ENCODE measurements around the gene GAS2L1. TPM values are rescaled to one million over a fixed set of nuclear protein-coding genes. Genes with fewer than 3 reads are reported as not detected.

GAS2L1 gene
- polyA plus RNA-seq, 1 donor from 2014 or later, result 0.77 TPM

DNA sequence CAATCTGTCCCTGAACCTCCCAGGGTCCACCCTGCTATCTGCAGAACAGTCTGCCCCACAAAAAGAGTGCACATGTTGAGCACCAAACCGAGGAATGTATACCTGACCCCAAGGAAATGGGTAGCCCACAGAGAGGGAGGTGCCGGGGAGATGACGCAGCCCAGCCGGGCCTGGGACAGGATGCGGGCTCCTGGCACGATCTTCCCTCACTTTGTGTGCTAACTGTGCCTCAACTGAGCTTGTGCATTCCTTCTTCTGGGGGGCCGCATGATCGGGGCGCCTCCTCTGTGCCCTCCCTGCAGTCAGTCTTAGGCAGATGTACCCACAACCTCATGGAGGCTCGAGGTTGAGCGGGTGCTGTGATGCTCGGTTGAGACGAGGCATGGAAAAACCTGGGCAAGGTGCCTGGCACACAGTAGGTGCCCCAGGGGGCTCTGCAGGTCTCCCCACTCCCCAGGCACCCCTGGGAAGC is 2.4 kb downstream of the GAS2L1 start:
- no peak overlapping the region for H3K4me3 ChIP-seq (ENCODE audit: low read length)
- no peak overlapping the region for H3K27ac ChIP-seq (ENCODE audit: low read length)
- H3K9me3 ChIP-seq (ENCODE audit: low read length), result no peaks in the 10 kb centered on the region
- no peaks in the 10 kb centered on the region for H3F3A ChIP-seq (ENCODE audit: insufficient read depth, low read length, poor library complexity, severe bottlenecking)
- H3K79me2 ChIP-seq (replicated peaks; ENCODE audit: insufficient read depth, low read length), result no peaks in the 10 kb centered on the region
- no peaks in the 10 kb centered on the region for H4K20me1 ChIP-seq (ENCODE audit: insufficient read depth)
- H3K4me2 ChIP-seq (ENCODE audit: low read length), result no peak overlapping the region
- no peaks in the 10 kb centered on the region for H3K9me2 ChIP-seq (ENCODE audit: insufficient read depth, low read length)
- no peak for TF ChIP-seq RAD21 (conservative IDR thresholded peaks at IDR 0.05)
- TF ChIP-seq, protein P1, sequence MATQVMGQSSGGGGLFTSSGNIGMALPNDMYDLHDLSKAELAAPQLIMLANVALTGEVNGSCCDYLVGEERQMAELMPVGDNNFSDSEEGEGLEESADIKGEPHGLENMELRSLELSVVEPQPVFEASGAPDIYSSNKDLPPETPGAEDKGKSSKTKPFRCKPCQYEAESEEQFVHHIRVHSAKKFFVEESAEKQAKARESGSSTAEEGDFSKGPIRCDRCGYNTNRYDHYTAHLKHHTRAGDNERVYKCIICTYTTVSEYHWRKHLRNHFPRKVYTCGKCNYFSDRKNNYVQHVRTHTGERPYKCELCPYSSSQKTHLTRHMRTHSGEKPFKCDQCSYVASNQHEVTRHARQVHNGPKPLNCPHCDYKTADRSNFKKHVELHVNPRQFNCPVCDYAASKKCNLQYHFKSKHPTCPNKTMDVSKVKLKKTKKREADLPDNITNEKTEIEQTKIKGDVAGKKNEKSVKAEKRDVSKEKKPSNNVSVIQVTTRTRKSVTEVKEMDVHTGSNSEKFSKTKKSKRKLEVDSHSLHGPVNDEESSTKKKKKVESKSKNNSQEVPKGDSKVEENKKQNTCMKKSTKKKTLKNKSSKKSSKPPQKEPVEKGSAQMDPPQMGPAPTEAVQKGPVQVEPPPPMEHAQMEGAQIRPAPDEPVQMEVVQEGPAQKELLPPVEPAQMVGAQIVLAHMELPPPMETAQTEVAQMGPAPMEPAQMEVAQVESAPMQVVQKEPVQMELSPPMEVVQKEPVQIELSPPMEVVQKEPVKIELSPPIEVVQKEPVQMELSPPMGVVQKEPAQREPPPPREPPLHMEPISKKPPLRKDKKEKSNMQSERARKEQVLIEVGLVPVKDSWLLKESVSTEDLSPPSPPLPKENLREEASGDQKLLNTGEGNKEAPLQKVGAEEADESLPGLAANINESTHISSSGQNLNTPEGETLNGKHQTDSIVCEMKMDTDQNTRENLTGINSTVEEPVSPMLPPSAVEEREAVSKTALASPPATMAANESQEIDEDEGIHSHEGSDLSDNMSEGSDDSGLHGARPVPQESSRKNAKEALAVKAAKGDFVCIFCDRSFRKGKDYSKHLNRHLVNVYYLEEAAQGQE (IDR thresholded peaks at IDR 0.05; ENCODE audit: borderline replicate concordance), result no peak
- TF ChIP-seq EZH2 (IDR thresholded peaks at IDR 0.05; ENCODE audit: borderline replicate concordance, insufficient read depth, low read length, poor library complexity, severe bottlenecking), result no peak
- TF ChIP-seq, protein P2, sequence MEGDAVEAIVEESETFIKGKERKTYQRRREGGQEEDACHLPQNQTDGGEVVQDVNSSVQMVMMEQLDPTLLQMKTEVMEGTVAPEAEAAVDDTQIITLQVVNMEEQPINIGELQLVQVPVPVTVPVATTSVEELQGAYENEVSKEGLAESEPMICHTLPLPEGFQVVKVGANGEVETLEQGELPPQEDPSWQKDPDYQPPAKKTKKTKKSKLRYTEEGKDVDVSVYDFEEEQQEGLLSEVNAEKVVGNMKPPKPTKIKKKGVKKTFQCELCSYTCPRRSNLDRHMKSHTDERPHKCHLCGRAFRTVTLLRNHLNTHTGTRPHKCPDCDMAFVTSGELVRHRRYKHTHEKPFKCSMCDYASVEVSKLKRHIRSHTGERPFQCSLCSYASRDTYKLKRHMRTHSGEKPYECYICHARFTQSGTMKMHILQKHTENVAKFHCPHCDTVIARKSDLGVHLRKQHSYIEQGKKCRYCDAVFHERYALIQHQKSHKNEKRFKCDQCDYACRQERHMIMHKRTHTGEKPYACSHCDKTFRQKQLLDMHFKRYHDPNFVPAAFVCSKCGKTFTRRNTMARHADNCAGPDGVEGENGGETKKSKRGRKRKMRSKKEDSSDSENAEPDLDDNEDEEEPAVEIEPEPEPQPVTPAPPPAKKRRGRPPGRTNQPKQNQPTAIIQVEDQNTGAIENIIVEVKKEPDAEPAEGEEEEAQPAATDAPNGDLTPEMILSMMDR (IDR thresholded peaks at IDR 0.05; ENCODE audit: poor library complexity, severe bottlenecking), result no peak
- no peak for TF ChIP-seq POLR2AphosphoS5 (IDR thresholded peaks at IDR 0.05)
- no peak for TF ChIP-seq EP300 (conservative IDR thresholded peaks at IDR 0.05; ENCODE audit: poor library complexity, severe bottlenecking)
- no peak for TF ChIP-seq MXI1 (conservative IDR thresholded peaks at IDR 0.05; ENCODE audit: poor library complexity, severe bottlenecking)
- TF ChIP-seq SMC3 (conservative IDR thresholded peaks at IDR 0.05; ENCODE audit: poor library complexity), result no peak
- TF ChIP-seq TAF1 (IDR thresholded peaks at IDR 0.05; ENCODE audit: low read depth), result no peak
- peaks cover 25% of the 10 kb centered on the region for H3K27me3 ChIP-seq (ENCODE audit: insufficient read depth, low read depth, low read length)
- H3K9ac ChIP-seq (ENCODE audit: low read length), result no peak overlapping the region
- H2AFZ ChIP-seq (ENCODE audit: low read depth, low read length), result no peak overlapping the region
- no peaks in the 10 kb centered on the region for H3K36me3 ChIP-seq (ENCODE audit: insufficient read depth, low read length)

DNA sequence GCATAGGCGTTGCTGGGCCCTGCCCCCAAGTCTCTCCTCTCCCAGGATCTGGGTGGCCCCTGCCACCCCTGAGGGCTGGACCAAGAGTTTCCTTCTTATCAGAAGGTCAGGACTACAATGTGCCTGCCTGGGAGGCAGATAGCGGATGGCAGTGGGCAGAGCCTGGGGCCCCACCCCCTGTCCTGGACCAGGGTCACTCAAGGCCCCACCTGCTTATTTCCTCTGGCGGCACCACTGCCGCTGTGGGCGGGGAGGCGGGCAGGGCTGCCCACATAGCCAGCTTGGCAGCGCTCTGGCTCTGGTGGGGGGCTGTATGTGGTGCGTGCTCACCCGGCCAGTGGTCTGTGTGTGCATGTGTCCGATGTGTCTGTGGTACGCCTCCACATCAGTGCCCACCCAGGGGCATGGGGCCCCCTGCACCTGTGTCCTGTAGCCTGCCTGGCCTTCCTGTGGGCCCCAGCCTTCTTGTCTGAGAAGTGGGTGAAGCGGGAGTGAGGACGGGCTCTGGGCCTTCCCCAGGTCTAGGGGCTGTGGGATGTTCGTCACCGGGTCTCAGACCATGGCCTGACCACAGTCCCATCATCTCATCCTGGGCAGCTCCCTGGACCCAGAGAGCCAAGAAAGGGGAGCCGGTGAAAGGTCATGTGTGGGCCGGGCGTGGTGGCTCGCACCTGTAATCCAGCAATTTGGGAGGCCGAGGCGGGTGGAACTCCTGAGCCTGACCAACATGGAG is 3.0 kb downstream of the GAS2L1 start:
- Histone ChIP-seq H3K27ac (ENCODE audit: low read length) (no peak overlapping the region), H3K9me2 (ENCODE audit: insufficient read depth, low read length) (no peaks in the 10 kb centered on the region), H3K79me2 (replicated peaks; ENCODE audit: insufficient read depth, low read length) (no peaks in the 10 kb centered on the region), H3K9me3 (ENCODE audit: low read length) (no peaks in the 10 kb centered on the region), H3K4me2 (ENCODE audit: low read length) (no peak overlapping the region), H3F3A (ENCODE audit: insufficient read depth, low read length, poor library complexity, severe bottlenecking) (no peaks in the 10 kb centered on the region), H3K27me3 (ENCODE audit: insufficient read depth, low read depth, low read length) (peaks cover 32% of the 10 kb centered on the region), H4K20me1 (ENCODE audit: insufficient read depth) (no peaks in the 10 kb centered on the region), H3K4me3 (ENCODE audit: low read length) (no peak overlapping the region), H2AFZ (ENCODE audit: low read depth, low read length) (no peak overlapping the region), H3K36me3 (ENCODE audit: insufficient read depth, low read length) (no peaks in the 10 kb centered on the region), H3K9ac (ENCODE audit: low read length) (no peak overlapping the region)
- TF ChIP-seq POLR2AphosphoS5 (IDR thresholded peaks at IDR 0.05) (no peak), MXI1 (conservative IDR thresholded peaks at IDR 0.05; ENCODE audit: poor library complexity, severe bottlenecking) (no peak), SMC3 (conservative IDR thresholded peaks at IDR 0.05; ENCODE audit: poor library complexity) (no peak)
